ENCODE measurements around the gene DENND4A. TPM values are rescaled to one million over a fixed set of nuclear protein-coding genes. Genes with fewer than 3 reads are reported as not detected.

DENND4A gene
- total RNA-seq, 4 donors from 2014 or later, result 21.6 to 54.0 (median 35.9) TPM

GRCh38 chr15:65777843-65778242 lies 14.2 kb downstream of the DENND4A start:
- WGBS, 2 donors, result 87 to 89% methylated on average over 6 of the region's 6 CpGs
- Histone ChIP-seq H3K9me3 (no peaks in the 10 kb centered on the region), H3K4me3 (no peak overlapping the region), H3K4me1 (peaks cover 0 to 11% (median 5%) of the 10 kb centered on the region in 4 donors), H3K27ac (no peak overlapping the region), H3K36me3 (no peaks in the 10 kb centered on the region), H3K27me3 (no peaks in the 10 kb centered on the region)
- TF ChIP-seq POLR2A (IDR thresholded peaks at IDR 0.05) (no peak), EP300 (IDR thresholded peaks at IDR 0.05) (no peak), CTCF (IDR thresholded peaks at IDR 0.05) (no peak)
- no peak for DNase-seq (ENCODE audit: low spot score in 2 of 2)

DNA sequence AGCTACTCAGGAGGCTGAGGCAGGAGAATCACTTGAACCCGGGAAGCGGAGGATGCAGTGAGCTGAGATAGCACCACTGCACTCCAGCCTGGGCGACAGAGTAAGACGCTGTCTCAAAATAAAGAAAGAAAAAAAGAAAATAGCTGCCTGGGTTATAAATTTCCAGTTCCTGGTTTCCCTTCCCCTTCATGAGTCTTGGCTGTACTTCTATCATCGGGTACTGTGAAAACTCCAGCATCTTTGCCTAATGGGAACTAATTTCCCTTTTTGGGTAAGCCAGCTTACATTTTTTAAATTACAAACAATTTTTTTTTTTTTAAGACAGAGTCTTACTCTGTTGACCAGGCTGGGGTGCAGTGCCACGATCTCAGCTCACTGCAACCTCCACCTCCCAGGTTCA lies 15.0 kb downstream of the DENND4A start:
- Histone ChIP-seq H3K9me3 (no peaks in the 10 kb centered on the region), H3K27ac (no peak overlapping the region), H3K36me3 (no peaks in the 10 kb centered on the region), H3K27me3 (no peaks in the 10 kb centered on the region), H3K4me1 (peaks cover 0 to 11% (median 1%) of the 10 kb centered on the region in 4 donors), H3K4me3 (no peak overlapping the region)
- DNase-seq (ENCODE audit: low spot score in 2 of 2), result no peak
- 69 to 85% methylated on average over 6 of the region's 6 CpGs for WGBS, 2 donors
- no peak for TF ChIP-seq CTCF (IDR thresholded peaks at IDR 0.05)
- no peak for TF ChIP-seq EP300 (IDR thresholded peaks at IDR 0.05)
- no peak for TF ChIP-seq POLR2A (IDR thresholded peaks at IDR 0.05)

DNA sequence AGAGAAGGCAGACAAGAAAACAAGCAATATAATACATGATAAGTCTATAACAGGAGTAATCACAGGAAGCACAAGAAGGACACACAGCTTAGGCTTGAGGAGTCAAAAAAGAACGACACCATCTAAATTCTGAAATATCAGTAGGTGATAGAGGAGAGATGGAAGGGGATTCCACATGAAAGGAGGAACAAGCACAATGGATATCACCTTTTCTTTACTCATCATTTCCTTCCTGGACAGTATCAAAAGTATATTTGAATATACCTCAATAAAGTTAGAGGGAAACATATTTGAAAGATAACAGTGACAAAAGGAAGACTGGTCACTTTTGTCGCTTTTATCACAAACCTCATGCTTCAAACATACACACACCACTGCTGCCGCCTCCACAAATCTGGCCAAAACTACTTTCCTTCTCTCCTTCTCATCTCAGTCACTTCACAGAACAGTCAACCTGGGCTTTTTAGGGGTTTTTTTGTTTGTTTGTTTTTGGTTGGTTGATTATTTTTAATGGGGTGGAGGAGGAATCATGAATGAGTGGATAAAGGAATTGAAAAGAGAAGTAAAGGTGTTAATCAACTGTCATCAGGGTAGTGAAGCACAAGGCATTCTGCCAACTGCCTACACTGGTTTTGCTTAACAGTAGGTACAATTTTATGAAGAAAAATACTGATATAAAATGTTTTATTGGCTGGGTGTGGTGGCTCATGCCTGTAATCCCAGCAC lies 18.5 kb downstream of the DENND4A start:
- no peaks in the 10 kb centered on the region for H3K9me3 ChIP-seq
- H3K4me3 ChIP-seq, result no peak overlapping the region
- no peak for TF ChIP-seq CTCF (IDR thresholded peaks at IDR 0.05)
- no peak for TF ChIP-seq EP300 (IDR thresholded peaks at IDR 0.05)
- TF ChIP-seq POLR2A (IDR thresholded peaks at IDR 0.05), result no peak
- no peaks in the 10 kb centered on the region for H3K36me3 ChIP-seq
- H3K27ac ChIP-seq, result no peak overlapping the region
- no peaks in the 10 kb centered on the region for H3K27me3 ChIP-seq
- DNase-seq (ENCODE audit: low spot score in 2 of 2), result no peak
- H3K4me1 ChIP-seq, result peaks cover 0 to 11% (median 7%) of the 10 kb centered on the region in 4 donors
- 92 to 95% methylated on average over 3 of the region's 3 CpGs for WGBS, 2 donors

GRCh38 chr15:65772930-65773329 lies 19.2 kb downstream of the DENND4A start:
- Histone ChIP-seq H3K27ac (no peak overlapping the region), H3K9me3 (no peaks in the 10 kb centered on the region), H3K4me1 (peaks cover 0 to 11% (median 7%) of the 10 kb centered on the region in 4 donors), H3K4me3 (no peak overlapping the region), H3K27me3 (no peaks in the 10 kb centered on the region), H3K36me3 (no peaks in the 10 kb centered on the region)
- 81 to 87% methylated on average over 2 of the region's 2 CpGs for WGBS, 2 donors
- TF ChIP-seq CTCF (IDR thresholded peaks at IDR 0.05) (no peak), EP300 (IDR thresholded peaks at IDR 0.05) (no peak), POLR2A (IDR thresholded peaks at IDR 0.05) (no peak)
- no peak for DNase-seq (ENCODE audit: low spot score in 2 of 2)

DNA sequence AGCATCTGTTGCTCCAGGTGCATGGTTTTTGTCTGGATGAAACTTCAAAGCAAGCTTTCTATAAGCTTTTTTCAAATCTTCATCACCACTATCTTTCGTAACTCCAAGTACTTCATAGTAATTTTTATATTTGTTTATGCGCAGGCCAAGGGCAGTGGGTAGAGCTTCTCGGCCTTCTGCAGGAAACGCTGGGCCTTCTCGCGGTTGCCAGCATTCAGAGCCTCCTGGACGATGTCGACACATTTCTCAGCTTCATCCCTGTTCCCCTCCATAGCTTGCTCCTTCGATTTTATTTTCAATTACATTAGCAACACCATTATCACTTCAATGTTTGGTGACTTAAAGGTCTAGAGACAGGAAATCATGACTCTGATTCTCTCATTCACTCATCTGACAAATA lies 20.2 kb downstream of the DENND4A start:
- H3K4me3 ChIP-seq, result no peak overlapping the region
- TF ChIP-seq EP300 (IDR thresholded peaks at IDR 0.05), result no peak
- TF ChIP-seq POLR2A (IDR thresholded peaks at IDR 0.05), result no peak
- no peak for TF ChIP-seq CTCF (IDR thresholded peaks at IDR 0.05)
- no peaks in the 10 kb centered on the region for H3K9me3 ChIP-seq
- H3K27me3 ChIP-seq, result no peaks in the 10 kb centered on the region
- H3K27ac ChIP-seq, result no peak overlapping the region
- H3K36me3 ChIP-seq, result no peaks in the 10 kb centered on the region
- no peak for DNase-seq (ENCODE audit: low spot score in 2 of 2)
- WGBS, 2 donors, result 90 to 91% methylated on average over 9 of the region's 9 CpGs
- H3K4me1 ChIP-seq, result peaks cover 0 to 12% (median 8%) of the 10 kb centered on the region in 4 donors

Measured in tibial nerve (tissue), 4 donors.